ENCODE data around the gene EPG5. TPM values are rescaled to one million over a fixed set of nuclear protein-coding genes. Genes with fewer than 3 reads are reported as not detected.

EPG5 gene
- polyA plus RNA-seq, 1 donor: 12.6 TPM

- no peak for DNase-seq
Observed at GRCh38 chr18:45802814-45803492, 164.2 kb downstream of the EPG5 start.

- no peak for DNase-seq
Observed at GRCh38 chr18:45801416-45802004, 165.6 kb downstream of the EPG5 start.

Other genes starting within 250 kb of the EPG5 start
- gene SLC14A1, start 243.1 kb downstream of the EPG5 start, polyA plus RNA-seq (ENCODE audit: insufficient read length): 0.74 TPM
- 0.19 TPM for gene SIGLEC15, start 141.7 kb downstream of the EPG5 start, polyA plus RNA-seq (ENCODE audit: insufficient read length)
- 1.9 TPM for gene PSTPIP2, start 104.9 kb upstream of the EPG5 start, polyA plus RNA-seq (ENCODE audit: insufficient read length)
- 439 TPM for gene ATP5F1A, start 131.0 kb upstream of the EPG5 start, polyA plus RNA-seq (ENCODE audit: insufficient read length)
- gene HAUS1, start 137.1 kb upstream of the EPG5 start, polyA plus RNA-seq (ENCODE audit: insufficient read length): 19.2 TPM